ENCODE data around the gene DDR1.

DDR1 gene

GRCh38 chr6:30938730-30939129 is 54.4 kb downstream of the DDR1 start:
- TF ChIP-seq CTCF (IDR thresholded peaks at IDR 0.05; ENCODE audit: low read depth, low read length) (no peak), EZH2phosphoT487 (IDR thresholded peaks at IDR 0.05; ENCODE audit: low read depth) (no peak)
- Histone ChIP-seq H3K9ac (ENCODE audit: low read length) (no peak overlapping the region), H2AFZ (ENCODE audit: low read depth, low read length) (no peak overlapping the region), H4K20me1 (ENCODE audit: insufficient read depth, low read length) (no peaks in the 10 kb centered on the region), H3K27me3 (ENCODE audit: low read depth, low read length) (0 out of 2 replicates have a peak, but pooled peaks cover 4% of the 10 kb centered on the region), H3K9me3 (ENCODE audit: insufficient read depth, low read length) (no peaks in the 10 kb centered on the region), H3K4me2 (ENCODE audit: low read length) (no peak overlapping the region), H3K79me2 (ENCODE audit: low read length) (no peaks in the 10 kb centered on the region), H3K36me3 (replicated peaks; ENCODE audit: low read depth, low read length) (no peaks in the 10 kb centered on the region), H3K27ac (ENCODE audit: low read length) (no peak overlapping the region), H3K4me1 (ENCODE audit: low read length) (peaks cover 15% of the 10 kb centered on the region), H3K4me3 (ENCODE audit: low read length) (no peak overlapping the region)

DNA sequence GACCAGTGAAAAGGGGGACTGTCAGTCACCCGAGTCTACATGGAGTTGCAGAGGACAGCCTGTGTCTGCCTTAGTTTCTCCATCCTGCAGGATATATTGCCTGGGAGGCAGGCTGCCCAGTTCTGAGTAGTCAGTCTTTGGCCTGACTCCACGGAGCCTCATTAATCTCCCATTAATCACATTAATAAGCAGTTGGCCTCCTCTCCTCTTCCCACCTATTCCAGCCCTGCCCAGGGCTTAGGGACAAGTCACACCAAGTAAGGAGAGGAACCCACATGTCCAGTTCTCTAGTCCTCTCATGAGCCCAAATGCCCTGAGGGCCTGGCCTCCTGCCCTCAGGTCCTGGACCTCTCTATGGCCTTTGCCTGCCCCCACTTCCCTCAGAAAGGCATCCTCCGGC is 55.2 kb downstream of the DDR1 start:
- no peak overlapping the region for H3K4me3 ChIP-seq (ENCODE audit: low read length)
- H3K4me2 ChIP-seq (ENCODE audit: low read length): no peak overlapping the region
- 0 out of 2 replicates have a peak, but pooled peaks cover 4% of the 10 kb centered on the region for H3K27me3 ChIP-seq (ENCODE audit: low read depth, low read length)
- no peaks in the 10 kb centered on the region for H3K79me2 ChIP-seq (ENCODE audit: low read length)
- no peaks in the 10 kb centered on the region for H3K9me3 ChIP-seq (ENCODE audit: insufficient read depth, low read length)
- peaks cover 15% of the 10 kb centered on the region for H3K4me1 ChIP-seq (ENCODE audit: low read length)
- TF ChIP-seq EZH2phosphoT487 (IDR thresholded peaks at IDR 0.05; ENCODE audit: low read depth): no peak
- no peak for TF ChIP-seq CTCF (IDR thresholded peaks at IDR 0.05; ENCODE audit: low read depth, low read length)
- H3K36me3 ChIP-seq (replicated peaks; ENCODE audit: low read depth, low read length): no peaks in the 10 kb centered on the region
- H3K9ac ChIP-seq (ENCODE audit: low read length): no peak overlapping the region
- no peak overlapping the region for H2AFZ ChIP-seq (ENCODE audit: low read depth, low read length)
- no peak overlapping the region for H3K27ac ChIP-seq (ENCODE audit: low read length)
- H4K20me1 ChIP-seq (ENCODE audit: insufficient read depth, low read length): no peaks in the 10 kb centered on the region

- H3K27me3 ChIP-seq (ENCODE audit: low read depth, low read length): 0 out of 2 replicates have a peak, but pooled peaks cover 4% of the 10 kb centered on the region
- TF ChIP-seq CTCF (IDR thresholded peaks at IDR 0.05; ENCODE audit: low read depth, low read length): no peak
- TF ChIP-seq EZH2phosphoT487 (IDR thresholded peaks at IDR 0.05; ENCODE audit: low read depth): no peak
- H3K9ac ChIP-seq (ENCODE audit: low read length): no peak within 1 kb of the TSS
Observed at GRCh38 chr6:30940361-30940986, 56.2 kb downstream of the DDR1 start, which contains the start of gene MUCL3. MUCL3 (plus strand) TSS chr6:30940973; CDS start chr6:30941000, 27 bp downstream.

DNA sequence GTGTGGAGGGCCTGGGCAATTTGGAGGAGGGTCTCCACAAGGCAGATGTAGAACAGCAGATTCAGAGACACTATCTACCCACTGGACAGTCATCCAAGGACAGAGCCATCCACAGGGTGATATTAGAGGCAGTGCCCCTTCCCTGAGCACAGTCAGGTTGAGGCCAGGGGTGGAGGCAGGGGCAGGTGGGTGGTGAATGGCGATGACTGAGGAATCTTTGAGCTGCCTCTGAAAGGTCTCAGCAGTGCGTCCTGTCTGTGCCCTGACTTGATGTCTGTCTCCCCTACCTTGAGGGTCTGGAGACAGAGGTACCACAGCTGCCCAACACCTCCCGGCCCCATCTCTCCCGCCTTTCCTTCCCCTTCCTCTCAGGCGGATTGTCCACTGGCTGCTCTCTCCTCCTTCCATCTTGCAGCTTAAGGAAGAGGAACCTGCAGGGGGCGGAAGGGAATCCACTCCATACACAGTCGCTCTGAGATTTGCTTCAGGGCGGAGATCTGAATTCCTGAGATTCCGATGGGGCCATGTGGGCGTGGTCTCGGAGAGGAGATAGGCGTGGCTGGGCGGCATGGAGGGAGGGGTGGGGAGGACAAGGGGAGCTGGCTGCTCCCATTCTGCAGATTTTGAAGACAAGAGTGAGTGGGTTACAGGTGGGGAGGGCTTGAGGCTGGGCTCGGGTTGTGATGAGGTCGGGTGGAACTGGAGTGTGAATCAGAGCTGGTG is 58.2 kb downstream of the DDR1 start:
- Histone ChIP-seq H2AFZ (ENCODE audit: low read depth, low read length) (no peak overlapping the region), H4K20me1 (ENCODE audit: insufficient read depth, low read length) (no peaks in the 10 kb centered on the region), H3K36me3 (replicated peaks; ENCODE audit: low read depth, low read length) (no peaks in the 10 kb centered on the region), H3K27ac (ENCODE audit: low read length) (no peak overlapping the region), H3K9me3 (ENCODE audit: insufficient read depth, low read length) (no peaks in the 10 kb centered on the region), H3K9ac (ENCODE audit: low read length) (no peak overlapping the region), H3K27me3 (ENCODE audit: low read depth, low read length) (0 out of 2 replicates have a peak, but pooled peaks cover 4% of the 10 kb centered on the region), H3K4me3 (ENCODE audit: low read length) (no peak overlapping the region), H3K4me1 (ENCODE audit: low read length) (peaks cover 18% of the 10 kb centered on the region), H3K79me2 (ENCODE audit: low read length) (no peaks in the 10 kb centered on the region), H3K4me2 (ENCODE audit: low read length) (no peak overlapping the region)
- TF ChIP-seq CTCF (IDR thresholded peaks at IDR 0.05; ENCODE audit: low read depth, low read length): no peak
- TF ChIP-seq EZH2phosphoT487 (IDR thresholded peaks at IDR 0.05; ENCODE audit: low read depth): no peak

More at GRCh38 chr6:30940361-30940986, 56.2 kb downstream of the DDR1 start, which contains the start of gene MUCL3:
- no peaks in the 10 kb centered on the region for H3K9me3 ChIP-seq (ENCODE audit: insufficient read depth, low read length)
- H4K20me1 ChIP-seq (ENCODE audit: insufficient read depth, low read length): no peaks in the 10 kb centered on the region
- no peaks in the 10 kb centered on the region for H3K36me3 ChIP-seq (replicated peaks; ENCODE audit: low read depth, low read length)
- H2AFZ ChIP-seq (ENCODE audit: low read depth, low read length): no peak within 1 kb of the TSS
- no peaks in the 10 kb centered on the region for H3K79me2 ChIP-seq (ENCODE audit: low read length)
- no peak within 1 kb of the TSS for H3K27ac ChIP-seq (ENCODE audit: low read length)
- H3K4me1 ChIP-seq (ENCODE audit: low read length): peaks cover 15% of the 10 kb centered on the region
- H3K4me2 ChIP-seq (ENCODE audit: low read length): peak within 1 kb of the TSS; percentile 48
- H3K4me3 ChIP-seq (ENCODE audit: low read length): no peak within 1 kb of the TSS

All from OCI-LY3 (cell line).